Erythroblast (primary cell): ENCODE measurements around the gene TWIST2.

ENCODE experiments used
- DNase-seq, 2 experiments: peaks; one replicate each; lab custom pipeline; 2025; lab: John Stamatoyannopoulos, UW
- GATA1 ChIP-seq: IDR thresholded peaks from 2 replicates; pipeline ENCODE4 v1.6.1; 2011; ENCODE audit warnings: low read depth, mild to moderate bottlenecking, control low read depth, low read length, moderate library complexity
- POLR2A ChIP-seq: IDR thresholded peaks from 2 replicates; pipeline ENCODE4 v1.6.1; 2011; ENCODE audit warnings: mild to moderate bottlenecking, low read length

Gene TWIST2

DNA sequence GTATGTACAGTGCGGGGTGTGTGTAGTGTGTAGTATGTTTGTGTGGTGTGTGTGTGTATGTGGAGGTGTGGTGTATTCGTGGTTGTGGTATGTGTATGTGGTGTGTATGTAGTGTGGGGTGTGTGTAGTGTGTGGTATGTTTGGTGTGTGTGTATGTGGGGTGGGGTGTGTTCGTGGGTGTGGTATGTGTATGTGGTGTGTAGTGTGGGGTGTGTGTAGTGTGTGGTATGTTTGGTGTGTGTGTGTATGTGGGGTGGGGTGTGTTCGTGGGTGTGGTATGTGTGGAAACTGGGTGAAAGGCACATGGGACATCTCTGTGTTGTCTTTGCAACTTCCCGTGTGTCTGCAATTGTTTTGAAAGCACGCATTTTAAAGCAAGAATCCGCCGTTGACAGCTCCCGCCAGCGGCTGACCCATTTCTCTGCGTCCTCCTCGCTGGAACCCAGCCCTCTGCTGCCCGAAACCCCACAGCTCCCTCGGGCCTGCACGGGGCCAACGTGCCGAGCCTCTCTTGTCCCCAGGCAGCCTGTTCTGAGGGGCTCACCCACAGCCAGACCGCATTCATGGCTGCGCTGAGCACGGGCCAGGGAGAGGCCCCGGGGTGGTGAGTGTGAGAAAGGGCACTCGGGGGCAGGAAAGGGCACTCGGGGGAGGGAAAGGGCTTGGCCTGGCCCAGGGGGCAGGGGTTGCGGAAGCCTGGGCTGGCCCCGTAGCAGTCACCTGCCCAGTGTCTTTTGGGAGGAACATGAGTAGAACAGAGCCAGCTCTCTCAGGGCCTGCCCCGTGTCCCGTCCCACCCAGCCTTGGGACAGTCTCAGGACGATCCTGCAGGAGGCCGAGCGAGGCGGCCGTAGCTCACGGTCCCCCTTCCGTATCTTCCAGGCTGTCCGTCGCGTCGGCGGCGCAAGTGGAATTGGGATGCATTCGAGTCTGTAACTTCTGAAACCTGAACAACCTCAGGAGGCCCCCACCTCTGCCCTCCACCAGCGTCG lies 61.4 kb downstream of the TWIST2 start:
- TF ChIP-seq GATA1 (no peak), POLR2A (no peak)
- peak; percentile 19 to 36 for DNase-seq

- no peak for DNase-seq
- TF ChIP-seq GATA1 = no peak
These were observed 63.0 kb downstream of the TWIST2 start for GRCh38 chr2:238910751-238911351.

- no peak for TF ChIP-seq GATA1
These were observed 63.7 kb downstream of the TWIST2 start for GRCh38 chr2:238911376-238912227.

GRCh38 chr2:238912228-238912915 lies 64.5 kb downstream of the TWIST2 start:
- TF ChIP-seq GATA1 (no peak), POLR2A (no peak)
- DNase-seq = no peak

More at GRCh38 chr2:238911376-238912227, 63.7 kb downstream of the TWIST2 start:
- DNase-seq = no peak

DNA sequence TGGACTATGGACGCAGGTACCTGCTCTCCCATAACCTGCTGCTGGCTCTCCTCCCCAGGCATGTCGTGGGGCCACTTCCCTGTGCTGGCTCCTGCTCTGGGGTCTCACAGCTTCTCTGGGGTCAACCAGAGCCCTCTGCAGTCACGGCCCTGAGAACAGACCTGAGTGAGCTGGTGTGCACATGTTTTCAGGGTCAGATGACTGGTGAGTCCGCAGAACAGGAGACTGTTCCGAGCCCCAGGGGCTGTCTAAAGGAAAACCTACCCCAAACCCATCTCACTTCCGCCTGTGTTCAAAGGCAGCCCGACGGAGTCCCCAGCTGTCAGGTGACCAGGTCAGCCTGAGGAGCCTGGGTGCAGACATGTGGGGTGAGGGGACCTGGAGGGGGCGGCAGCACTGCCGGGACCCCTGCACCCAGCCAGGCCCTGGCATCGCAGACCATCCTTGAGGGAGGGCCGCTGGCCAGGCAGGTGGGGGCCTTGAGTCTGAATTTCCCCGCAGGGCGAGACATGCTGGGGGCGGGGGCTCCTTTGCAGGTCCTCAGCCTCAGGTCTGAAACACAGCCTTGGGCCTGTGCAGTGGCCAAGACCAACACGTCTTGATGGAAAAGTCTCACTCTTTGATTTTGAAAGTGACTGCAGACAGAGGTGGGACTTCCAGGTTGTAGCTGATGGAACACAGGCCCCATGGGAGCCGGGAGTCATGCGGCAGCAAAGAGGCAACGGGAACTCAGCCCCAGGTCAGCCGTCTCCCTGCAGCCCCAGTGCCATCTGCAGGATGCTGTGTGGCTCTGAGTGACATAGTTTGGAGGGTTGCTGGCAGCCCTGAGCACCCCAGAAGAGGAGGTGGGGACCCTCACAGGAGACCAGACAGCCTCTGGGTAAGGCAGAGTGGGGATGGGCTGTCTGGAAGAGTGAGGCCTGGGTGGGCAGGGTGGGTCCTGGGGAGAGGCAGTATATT lies 65.3 kb downstream of the TWIST2 start:
- DNase-seq = no peak

GRCh38 chr2:238913931-238914647 lies 66.2 kb downstream of the TWIST2 start:
- TF ChIP-seq GATA1 (no peak), POLR2A (no peak)
- DNase-seq = no peak

More for the DNA sequence above, 65.3 kb downstream of the TWIST2 start:
- TF ChIP-seq POLR2A = no peak
- TF ChIP-seq GATA1 = no peak

- TF ChIP-seq POLR2A = no peak
- no peak for DNase-seq
These were observed 66.7 kb downstream of the TWIST2 start for GRCh38 chr2:238914648-238915015.

GRCh38 chr2:238915196-238915595 lies 67.3 kb downstream of the TWIST2 start:
- DNase-seq = no peak

DNA sequence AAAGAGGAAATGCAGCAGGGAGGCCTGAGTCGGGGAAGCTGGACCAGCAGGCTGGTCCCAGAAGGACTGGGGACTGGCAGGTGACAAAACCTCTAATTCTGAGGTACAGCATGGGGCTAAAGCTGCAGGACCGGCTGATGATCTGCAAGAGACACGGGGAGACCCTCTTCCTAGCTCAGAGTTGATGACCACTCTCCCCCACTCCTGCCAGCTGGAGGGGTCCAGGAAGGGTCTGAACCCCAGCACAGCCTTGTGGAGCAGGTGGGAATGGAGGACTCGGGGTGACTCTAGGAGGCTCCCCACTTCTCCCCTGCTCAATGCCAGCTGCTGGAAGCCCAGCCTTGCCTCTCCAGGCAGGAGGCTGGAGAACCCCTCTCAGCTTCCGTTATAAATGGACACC lies 67.7 kb downstream of the TWIST2 start:
- no peak for DNase-seq
- TF ChIP-seq GATA1 = no peak
- no peak for TF ChIP-seq POLR2A

More at GRCh38 chr2:238915196-238915595, 67.3 kb downstream of the TWIST2 start:
- TF ChIP-seq POLR2A = no peak
- no peak for TF ChIP-seq GATA1

DNA sequence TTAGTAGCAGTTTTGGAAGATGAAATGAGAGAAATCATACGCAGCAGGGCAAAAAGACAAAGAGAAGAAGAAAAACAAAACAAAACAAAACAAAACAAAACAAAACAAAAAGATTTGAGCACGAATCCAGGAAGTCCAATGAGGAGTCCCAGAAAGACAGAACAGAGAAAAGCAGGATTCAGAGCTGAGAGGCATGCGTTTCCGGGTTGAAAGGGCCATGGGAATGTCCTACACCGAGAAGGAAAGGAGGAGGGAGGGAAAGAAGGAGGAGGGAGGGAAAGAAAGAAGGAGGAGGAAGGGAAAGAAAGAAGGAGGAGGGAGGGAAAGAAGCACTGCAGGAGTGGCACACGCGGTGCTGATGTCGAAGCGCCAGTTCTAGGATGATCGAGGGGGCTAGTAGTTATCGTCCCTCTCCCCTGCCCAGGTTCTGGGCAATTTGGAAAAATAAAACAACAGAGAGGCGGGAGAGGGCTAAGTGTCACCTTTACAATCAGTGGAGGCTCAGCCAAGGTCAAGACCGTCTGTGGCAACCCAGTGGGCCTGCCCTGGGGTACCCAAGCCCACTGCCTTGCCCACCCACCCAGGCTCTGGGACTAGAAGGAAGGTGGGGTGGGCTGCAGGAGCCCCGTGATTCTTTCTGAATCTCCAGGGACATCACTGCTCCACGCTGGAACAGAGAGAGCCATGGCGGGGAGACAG lies 68.4 kb downstream of the TWIST2 start:
- DNase-seq = no peak
- TF ChIP-seq POLR2A = no peak
- no peak for TF ChIP-seq GATA1
